Neuronal stem cell (in vitro differentiated cells): ENCODE results near the gene HSD11B1L.

Experiments used
- DNase-seq: peaks from one replicate; pipeline ENCODE4 v3.0.0-alpha.2; 2013; ENCODE audit warnings: low spot score
- H2AFZ ChIP-seq: one replicate; pipeline ENCODE4 v1.6.1; 2013; ENCODE audit warnings: mild to moderate bottlenecking, low read length, inconsistent platforms
- H2AK5ac ChIP-seq: 2 replicates; pipeline ENCODE4 v1.6.1; 2013; ENCODE audit warnings: low read depth, mild to moderate bottlenecking, inconsistent platforms, low read length, moderate library complexity, mixed read lengths
- H2BK120ac ChIP-seq: 2 replicates; pipeline ENCODE4 v1.6.1; 2013; ENCODE audit warnings: low read depth, mild to moderate bottlenecking, inconsistent platforms, low read length, moderate library complexity, mixed read lengths
- H2BK12ac ChIP-seq: one replicate; pipeline ENCODE4 v1.6.1; 2013; ENCODE audit warnings: low read length, inconsistent platforms
- H2BK15ac ChIP-seq: 2 replicates; pipeline ENCODE4 v1.6.1; 2013; ENCODE audit warnings: mild to moderate bottlenecking, low read length, inconsistent platforms, mixed read lengths
- H2BK5ac ChIP-seq: one replicate; pipeline ENCODE4 v1.6.1; 2013; ENCODE audit warnings: inconsistent platforms, mild to moderate bottlenecking, low read length, moderate library complexity
- H3K14ac ChIP-seq: one replicate; pipeline ENCODE4 v1.6.1; 2013; ENCODE audit warnings: low read length, inconsistent platforms
- H3K18ac ChIP-seq: 2 replicates; pipeline ENCODE4 v1.6.1; 2013; ENCODE audit warnings: low read length, inconsistent platforms
- H3K23ac ChIP-seq: 2 replicates; pipeline ENCODE4 v1.6.1; 2013; ENCODE audit warnings: low read depth, mild to moderate bottlenecking, mixed read lengths, low read length, inconsistent platforms; ENCODE audit not compliant: poor library complexity
- H3K27ac ChIP-seq: replicated peaks from 3 replicates; pipeline ENCODE4 v1.5.1; 2013; ENCODE audit warnings: low read length, inconsistent platforms
- H3K27me3 ChIP-seq, 3 experiments: 2 replicates each; pipeline ENCODE4 v1.6.1; 2013; ENCODE audit warnings: low read length in 3 of 3, mild to moderate bottlenecking in 2 of 3, inconsistent platforms in 1 of 3, low read depth in 1 of 3, mixed read lengths in 1 of 3, moderate library complexity in 1 of 3; ENCODE audit not compliant: control insufficient read depth in 3 of 3, insufficient read depth in 3 of 3
- H3K36me3 ChIP-seq, 2 donors: replicated peaks in 1 of 2; 2 replicates each; pipeline ENCODE4 v1.6.1; 2013; ENCODE audit warnings: low read length in 2 of 2; ENCODE audit not compliant: control insufficient read depth in 2 of 2, insufficient read depth in 2 of 2
- H3K4ac ChIP-seq: 2 replicates; pipeline ENCODE4 v1.6.1; 2013; ENCODE audit warnings: inconsistent platforms, mild to moderate bottlenecking, low read length, moderate library complexity
- H3K4me1 ChIP-seq, 2 donors: 1 replicate in 1 of 2; 2 replicates in 1 of 2; pipeline ENCODE4 v1.6.1; 2013; ENCODE audit warnings: low read length in 2 of 2, low read depth in 1 of 2; ENCODE audit not compliant: control insufficient read depth in 2 of 2, insufficient read depth in 1 of 2
- H3K4me2 ChIP-seq: one replicate; pipeline ENCODE4 v1.6.1; 2013; ENCODE audit warnings: mild to moderate bottlenecking, low read length, inconsistent platforms; ENCODE audit not compliant: insufficient read depth, poor library complexity, severe bottlenecking
- H3K4me3 ChIP-seq, 2 donors: 2 replicates each; pipeline ENCODE4 v1.5.1; 2013; ENCODE audit warnings: low read length in 2 of 2, mild to moderate bottlenecking in 2 of 2, inconsistent platforms in 1 of 2, moderate library complexity in 1 of 2
- H3K79me1 ChIP-seq: one replicate; pipeline ENCODE4 v1.6.1; 2013; ENCODE audit warnings: low read depth, mild to moderate bottlenecking, inconsistent platforms, low read length, moderate library complexity
- H3K9ac ChIP-seq: one replicate; pipeline ENCODE4 v1.6.1; 2013; ENCODE audit warnings: mild to moderate bottlenecking, low read depth, low read length, inconsistent platforms; ENCODE audit not compliant: poor library complexity
- H3K9me3 ChIP-seq, 2 donors: replicated peaks in 1 of 2; 2 replicates each; pipeline versions ENCODE3 to v1.6.1; 2013; ENCODE audit warnings: low read length in 2 of 2, mild to moderate bottlenecking in 2 of 2, inconsistent platforms in 1 of 2, low read depth in 1 of 2, mixed read lengths in 1 of 2, moderate library complexity in 1 of 2; ENCODE audit not compliant: control insufficient read depth in 2 of 2, insufficient read depth in 1 of 2
- H4K8ac ChIP-seq: one replicate; pipeline ENCODE4 v1.6.1; 2013; ENCODE audit warnings: low read depth, mild to moderate bottlenecking, inconsistent platforms, low read length, moderate library complexity
- H4K91ac ChIP-seq: one replicate; pipeline ENCODE4 v1.6.1; 2013; ENCODE audit warnings: low read length, low read depth, mild to moderate bottlenecking, inconsistent platforms; ENCODE audit not compliant: poor library complexity
- WGBS, 2 donors: extraction: QIAGEN DNeasy Blood & Tissue Kit; methylation state at CpG; one replicate each; pipeline ENCODE4 v1.1.7; 2013; ENCODE audit warnings: missing lambda C conversion rate in 2 of 2, mixed read lengths in 1 of 2; ENCODE audit not compliant: insufficient read length in 2 of 2, insufficient replicate concordance in 1 of 2; ENCODE audit errors: extremely low coverage in 2 of 2; 5-methylcytosine and 5-hydroxymethylcytosine counted together

HSD11B1L gene

DNA sequence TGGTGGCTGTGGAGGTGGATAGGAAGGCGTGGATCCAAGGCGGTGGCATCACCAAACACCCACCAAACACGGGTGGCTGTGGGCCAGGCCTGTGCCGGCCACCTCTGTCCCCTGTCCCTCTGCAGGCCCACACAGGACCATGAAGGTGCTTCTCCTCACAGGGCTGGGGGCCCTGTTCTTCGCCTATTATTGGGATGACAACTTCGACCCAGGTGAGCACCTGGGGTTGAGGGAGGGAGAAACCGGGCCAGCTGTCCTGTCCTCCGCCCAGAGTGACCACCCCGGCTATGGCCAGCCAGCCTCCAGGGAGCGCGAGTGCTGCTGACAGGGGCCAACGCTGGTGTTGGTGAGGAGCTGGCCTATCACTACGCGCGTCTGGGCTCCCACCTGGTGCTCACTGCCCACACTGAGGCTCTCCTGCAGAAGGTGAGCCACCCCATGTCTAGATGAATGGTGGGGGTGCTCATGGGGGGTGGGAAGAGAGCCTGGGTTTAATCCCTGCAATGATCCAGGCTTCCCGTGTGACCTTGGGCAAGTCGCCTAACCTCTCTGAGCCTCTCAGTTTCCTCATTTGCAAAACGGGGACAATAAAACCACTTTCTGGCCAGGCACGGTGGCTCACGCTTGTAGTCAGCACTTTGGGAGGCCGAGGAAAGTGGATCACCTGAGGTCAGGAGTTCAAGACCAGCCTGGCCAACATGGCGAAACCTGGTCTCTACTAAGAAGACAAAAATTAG, 4.0 kb downstream of the HSD11B1L start:
- H2AFZ ChIP-seq: no peak overlapping the region
- H3K14ac ChIP-seq: peak overlapping the region; percentile 38
- peak overlapping the region; percentile 39 for H2BK5ac ChIP-seq
- H3K9me3 ChIP-seq: no peaks in the 10 kb centered on the region
- H3K4ac ChIP-seq: no peak overlapping the region
- H2AK5ac ChIP-seq: peak overlapping the region; percentile 46
- no peak overlapping the region for H3K27ac ChIP-seq
- H3K4me3 ChIP-seq: no peak overlapping the region
- H3K9ac ChIP-seq: no peak overlapping the region
- no CpG with 5 or more reads among the region's 22 CpGs for WGBS, 2 donors
- H3K4me2 ChIP-seq: no peak overlapping the region
- H4K91ac ChIP-seq: no peak overlapping the region
- no peak overlapping the region for H2BK15ac ChIP-seq
- H3K27me3 ChIP-seq: no peaks in the 10 kb centered on the region
- DNase-seq: no peak
- H3K36me3 ChIP-seq: peaks cover 0 to 2% of the 10 kb centered on the region in 2 donors
- H2BK12ac ChIP-seq: no peak overlapping the region
- no peak overlapping the region for H3K23ac ChIP-seq
- peaks cover 14% of the 10 kb centered on the region for H3K79me1 ChIP-seq
- peaks cover 3 to 18% of the 10 kb centered on the region in 2 donors for H3K4me1 ChIP-seq
- no peak overlapping the region for H4K8ac ChIP-seq
- no peak overlapping the region for H2BK120ac ChIP-seq
- no peak overlapping the region for H3K18ac ChIP-seq

GRCh38 chr19:5686326-5686646, 5.5 kb downstream of the HSD11B1L start:
- H2AFZ ChIP-seq: peak overlapping the region; percentile 87
- peak overlapping the region; percentile 44 for H3K23ac ChIP-seq
- H3K4me1 ChIP-seq: peaks cover 3 to 16% of the 10 kb centered on the region in 2 donors
- H3K14ac ChIP-seq: no peak overlapping the region
- peak overlapping the region; percentile 77 for H3K4me2 ChIP-seq
- no peak overlapping the region for H3K4ac ChIP-seq
- H2BK120ac ChIP-seq: no peak overlapping the region
- H4K91ac ChIP-seq: no peak overlapping the region
- peak overlapping the region; percentile 46 to 86 for H3K4me3 ChIP-seq
- H3K27ac ChIP-seq: peak overlapping the region; percentile 7
- WGBS, 2 donors: no CpG with 5 or more reads among the region's 16 CpGs
- H3K9ac ChIP-seq: no peak overlapping the region
- no peak overlapping the region for H2BK12ac ChIP-seq
- peaks cover 14% of the 10 kb centered on the region for H3K79me1 ChIP-seq
- no peak overlapping the region for H4K8ac ChIP-seq
- DNase-seq: no peak
- peak overlapping the region; percentile 24 for H3K18ac ChIP-seq
- peaks cover 2 to 5% of the 10 kb centered on the region in 2 donors for H3K36me3 ChIP-seq
- no peaks in the 10 kb centered on the region for H3K9me3 ChIP-seq
- H2AK5ac ChIP-seq: peak overlapping the region; percentile 63
- H3K27me3 ChIP-seq: no peaks in the 10 kb centered on the region
- peak overlapping the region; percentile 39 for H2BK5ac ChIP-seq
- H2BK15ac ChIP-seq: peak overlapping the region; percentile 92

- Histone ChIP-seq H3K36me3 (peaks cover 4 to 11% of the 10 kb centered on the region in 2 donors), H2AFZ (peak overlapping the region; percentile 87)
Observed at GRCh38 chr19:5686647-5687359, 6.0 kb downstream of the HSD11B1L start.

More at GRCh38 chr19:5686647-5687359, 6.0 kb downstream of the HSD11B1L start:
- Histone ChIP-seq H4K8ac (no peak overlapping the region), H2BK5ac (peak overlapping the region; percentile 75), H3K23ac (peak overlapping the region; percentile 96), H3K4me3 (peak overlapping the region; percentile 46 to 86), H4K91ac (no peak overlapping the region), H3K27ac (peak overlapping the region; percentile 46), H3K4ac (no peak overlapping the region), H2AK5ac (peak overlapping the region; percentile 95), H3K18ac (peak overlapping the region; percentile 97), H3K9me3 (no peaks in the 10 kb centered on the region), H3K9ac (peak overlapping the region; percentile 84), H3K4me2 (peak overlapping the region; percentile 77), H3K14ac (no peak overlapping the region), H3K79me1 (peaks cover 14% of the 10 kb centered on the region), H2BK12ac (no peak overlapping the region), H3K4me1 (peaks cover 4 to 12% of the 10 kb centered on the region in 2 donors), H3K27me3 (no peaks in the 10 kb centered on the region), H2BK15ac (no peak overlapping the region), H2BK120ac (peak overlapping the region; percentile 96)
- no CpG with 5 or more reads among the region's 59 CpGs for WGBS, 2 donors
- DNase-seq: peak; percentile 96
